Measurements from ENCODE around the gene CLK3. TPM values are rescaled to one million over a fixed set of nuclear protein-coding genes. Genes with fewer than 3 reads are reported as not detected.

CLK3 gene
- total and polyA plus RNA-seq, 8 donors = 47.6 to 226 (median 93.2) TPM

DNA sequence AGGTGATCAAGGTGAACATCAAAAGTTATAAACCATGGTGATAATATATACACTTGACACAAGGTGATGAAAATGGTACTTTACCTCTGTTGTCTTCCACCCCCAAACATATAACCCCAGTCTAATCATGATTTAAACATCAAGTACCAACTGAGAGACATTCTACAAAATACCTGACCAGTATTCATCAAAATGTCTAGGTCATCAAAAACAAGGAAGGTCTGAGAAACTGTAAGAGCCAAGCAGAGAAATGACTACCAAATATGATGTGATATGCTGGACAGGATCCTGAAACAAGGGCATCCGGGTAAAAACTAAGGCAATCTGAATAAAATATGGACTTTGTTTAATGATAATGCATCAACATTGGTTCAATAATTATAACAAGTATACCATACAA is 52.3 kb downstream of the CLK3 start:
- Histone ChIP-seq H3K4me3 (no peak overlapping the region), H3K36me3 (peaks cover 13 to 53% (median 49%) of the 10 kb centered on the region in 4 donors), H3K27me3 (no peaks in the 10 kb centered on the region), H3K9me3 (no peaks in the 10 kb centered on the region), H3K27ac (no peak overlapping the region), H3K4me1 (peaks cover 22 to 39% (median 23%) of the 10 kb centered on the region in 4 donors)
- intact Hi-C loops (cut with DNase I; ENCODE audit: low total_unique reads) = no loop called here
- DNase-seq = no peak
- TF ChIP-seq, protein P1, sequence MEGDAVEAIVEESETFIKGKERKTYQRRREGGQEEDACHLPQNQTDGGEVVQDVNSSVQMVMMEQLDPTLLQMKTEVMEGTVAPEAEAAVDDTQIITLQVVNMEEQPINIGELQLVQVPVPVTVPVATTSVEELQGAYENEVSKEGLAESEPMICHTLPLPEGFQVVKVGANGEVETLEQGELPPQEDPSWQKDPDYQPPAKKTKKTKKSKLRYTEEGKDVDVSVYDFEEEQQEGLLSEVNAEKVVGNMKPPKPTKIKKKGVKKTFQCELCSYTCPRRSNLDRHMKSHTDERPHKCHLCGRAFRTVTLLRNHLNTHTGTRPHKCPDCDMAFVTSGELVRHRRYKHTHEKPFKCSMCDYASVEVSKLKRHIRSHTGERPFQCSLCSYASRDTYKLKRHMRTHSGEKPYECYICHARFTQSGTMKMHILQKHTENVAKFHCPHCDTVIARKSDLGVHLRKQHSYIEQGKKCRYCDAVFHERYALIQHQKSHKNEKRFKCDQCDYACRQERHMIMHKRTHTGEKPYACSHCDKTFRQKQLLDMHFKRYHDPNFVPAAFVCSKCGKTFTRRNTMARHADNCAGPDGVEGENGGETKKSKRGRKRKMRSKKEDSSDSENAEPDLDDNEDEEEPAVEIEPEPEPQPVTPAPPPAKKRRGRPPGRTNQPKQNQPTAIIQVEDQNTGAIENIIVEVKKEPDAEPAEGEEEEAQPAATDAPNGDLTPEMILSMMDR (IDR thresholded peaks at IDR 0.05) = no peak
- TF ChIP-seq POLR2A (IDR thresholded peaks at IDR 0.05) (no peak), EP300 (IDR thresholded peaks at IDR 0.05) (no peak), POLR2AphosphoS5 (IDR thresholded peaks at IDR 0.05) (no peak)
- WGBS, 5 donors = 78 to 87% (median 82%) methylated on average over 1 of the region's 1 CpG

DNA sequence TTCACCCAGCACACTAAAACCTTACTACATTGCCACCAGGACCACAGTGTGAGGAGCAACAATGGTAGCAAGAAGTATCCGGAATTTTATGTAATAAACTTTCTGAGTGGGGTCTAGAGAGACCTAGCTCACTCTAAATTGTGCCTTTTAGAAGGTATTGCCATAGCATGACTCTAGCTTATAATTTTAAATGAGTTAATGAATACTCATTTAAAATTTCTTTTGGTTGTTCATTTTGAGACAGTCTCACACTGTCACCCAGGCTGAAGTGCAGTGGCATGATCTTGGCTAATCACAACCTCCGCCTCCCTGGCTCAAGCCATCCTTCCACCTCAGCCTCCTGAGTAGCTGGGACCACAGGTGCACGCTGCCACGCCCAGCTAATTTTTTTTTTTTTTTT is 54.0 kb downstream of the CLK3 start:
- Histone ChIP-seq H3K4me3 (no peak overlapping the region), H3K27ac (no peak overlapping the region), H3K4me1 (peaks cover 6 to 23% (median 8%) of the 10 kb centered on the region in 4 donors), H3K36me3 (peaks cover 20 to 69% (median 64%) of the 10 kb centered on the region in 4 donors), H3K27me3 (no peaks in the 10 kb centered on the region), H3K9me3 (no peaks in the 10 kb centered on the region)
- intact Hi-C loops (cut with DNase I; ENCODE audit: low total_unique reads) = no loop called here
- WGBS, 5 donors = 87 to 94% (median 92%) methylated on average over 4 of the region's 4 CpGs
- TF ChIP-seq EP300 (IDR thresholded peaks at IDR 0.05) (no peak), POLR2AphosphoS5 (IDR thresholded peaks at IDR 0.05) (no peak), POLR2A (IDR thresholded peaks at IDR 0.05) (no peak)
- TF ChIP-seq, protein P1 (IDR thresholded peaks at IDR 0.05) = no peak
- no peak for DNase-seq

DNA sequence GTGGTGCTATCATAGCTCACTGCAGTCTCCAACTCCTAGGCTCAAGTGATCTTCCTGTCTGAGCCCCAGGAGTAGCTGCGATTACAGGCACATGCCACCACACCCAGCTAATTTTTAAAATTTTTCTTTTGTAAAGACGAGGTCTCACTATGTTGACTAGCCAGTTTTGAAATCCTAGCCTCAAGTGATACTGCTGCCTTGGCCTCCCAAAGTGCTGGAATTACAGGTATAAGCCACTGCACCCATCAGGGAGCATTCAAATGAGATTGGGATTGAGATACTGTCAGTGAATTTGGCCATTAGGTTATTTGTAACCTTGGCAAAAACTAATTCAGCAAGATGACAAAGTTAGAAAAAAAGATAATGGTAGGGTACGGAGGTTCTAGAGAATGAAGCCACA is 58.5 kb downstream of the CLK3 start:
- no peak for TF ChIP-seq POLR2A (IDR thresholded peaks at IDR 0.05)
- TF ChIP-seq EP300 (IDR thresholded peaks at IDR 0.05) = no peak
- TF ChIP-seq, protein P1 (IDR thresholded peaks at IDR 0.05) = no peak
- no peak for TF ChIP-seq POLR2AphosphoS5 (IDR thresholded peaks at IDR 0.05)
- Histone ChIP-seq H3K4me1 (peaks cover 0 to 8% (median 0%) of the 10 kb centered on the region in 4 donors), H3K27me3 (no peaks in the 10 kb centered on the region), H3K4me3 (no peak overlapping the region), H3K9me3 (no peaks in the 10 kb centered on the region), H3K27ac (no peak overlapping the region), H3K36me3 (peaks cover 16 to 56% (median 52%) of the 10 kb centered on the region in 4 donors)
- 84 to 91% (median 88%) methylated on average over 3 of the region's 3 CpGs for WGBS, 5 donors
- intact Hi-C loops (cut with DNase I; ENCODE audit: low total_unique reads) = no loop called here
- no peak for DNase-seq

DNA sequence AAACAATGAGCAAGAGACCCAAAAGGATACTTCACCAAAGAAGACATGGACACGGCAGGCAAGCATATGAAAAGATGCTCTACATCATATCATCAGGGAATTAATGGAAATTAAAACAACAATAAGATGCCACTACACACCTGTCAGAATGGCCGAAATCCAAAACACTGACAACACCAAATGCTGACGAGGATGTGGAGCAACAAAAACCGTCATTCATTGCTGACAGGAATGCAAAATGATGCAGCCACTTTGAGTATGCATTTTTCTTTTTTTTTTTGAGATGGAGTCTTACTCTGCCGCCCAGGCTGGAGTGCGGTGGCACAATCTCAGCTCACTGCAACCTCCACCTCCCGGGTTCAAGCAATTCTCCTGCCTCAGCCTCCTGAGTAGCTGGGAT is 61.2 kb downstream of the CLK3 start:
- Histone ChIP-seq H3K27me3 (no peaks in the 10 kb centered on the region), H3K9me3 (no peaks in the 10 kb centered on the region), H3K4me3 (no peak overlapping the region), H3K27ac (no peak overlapping the region), H3K4me1 (peaks cover 0 to 8% (median 0%) of the 10 kb centered on the region in 4 donors), H3K36me3 (peaks cover 7 to 30% (median 29%) of the 10 kb centered on the region in 4 donors)
- intact Hi-C loops (cut with DNase I; ENCODE audit: low total_unique reads) = no loop called here
- WGBS, 5 donors = 87 to 96% (median 95%) methylated on average over 7 of the region's 7 CpGs
- no peak for DNase-seq
- TF ChIP-seq EP300 (IDR thresholded peaks at IDR 0.05) (no peak), POLR2A (IDR thresholded peaks at IDR 0.05) (no peak), POLR2AphosphoS5 (IDR thresholded peaks at IDR 0.05) (no peak)
- TF ChIP-seq, protein P1 (IDR thresholded peaks at IDR 0.05) = no peak

Other genes starting within 250 kb of the CLK3 start
- gene CYP11A1, start 248.2 kb upstream of the CLK3 start, total RNA-seq = 1 to 10 TPM in 1 of 5 donors, not detected in 4; 3.9 TPM
- gene CYP11A1, start 248.2 kb upstream of the CLK3 start, polyA plus RNA-seq = 10 to 100 TPM in 1 of 3 donors, 1 to 10 TPM in 2; 2.5 to 10.2 (median 4.5) TPM
- 1 to 10 TPM in 3 of 5 donors, not detected in 2; 1.3 to 2.9 (median 2.5) TPM for gene SEMA7A, start 181.9 kb upstream of the CLK3 start, total RNA-seq
- 1 to 10 TPM in 2 of 3 donors, under 1 TPM in 1; 0.31 to 3.5 (median 1.7) TPM for gene SEMA7A, start 181.9 kb upstream of the CLK3 start, polyA plus RNA-seq
- gene UBL7, start 154.7 kb upstream of the CLK3 start, total RNA-seq = 100 to 1,000 TPM in 1 of 5 donors, 10 to 100 TPM in 3, 1 to 10 TPM in 1; 2.0 to 131 (median 31.2) TPM
- 10 to 100 TPM; 33.0 to 46.3 (median 38.5) TPM for gene UBL7, start 154.7 kb upstream of the CLK3 start, polyA plus RNA-seq
- 10 to 100 TPM in 1 of 5 donors, 1 to 10 TPM in 4; 2.9 to 25.2 (median 6.2) TPM for gene ARID3B, start 74.6 kb upstream of the CLK3 start, total RNA-seq
- gene ARID3B, start 74.6 kb upstream of the CLK3 start, polyA plus RNA-seq = 1 to 10 TPM; 2.2 to 4.6 (median 3.8) TPM
- 10 to 100 TPM; 12.1 to 42.6 (median 17.4) TPM for gene EDC3, start 80.2 kb downstream of the CLK3 start, total RNA-seq
- 10 to 100 TPM in 2 of 3 donors, 1 to 10 TPM in 1; 8.8 to 10.5 (median 10.2) TPM for gene EDC3, start 80.2 kb downstream of the CLK3 start, polyA plus RNA-seq
- under 1 TPM in 3 of 5 donors, not detected in 2; 0.37 to 0.58 (median 0.43) TPM for gene CYP1A1, start 109.7 kb downstream of the CLK3 start, total RNA-seq
- gene CYP1A1, start 109.7 kb downstream of the CLK3 start, polyA plus RNA-seq = under 1 TPM in 1 of 3 donors, not detected in 2; 0.20 TPM
- not detected for gene CYP1A2, start 133.0 kb downstream of the CLK3 start, total RNA-seq
- gene CYP1A2, start 133.0 kb downstream of the CLK3 start, polyA plus RNA-seq = not detected
- 10 to 100 TPM; 15.2 to 61.0 (median 20.7) TPM for gene CSK, start 166.2 kb downstream of the CLK3 start, total RNA-seq
- 10 to 100 TPM; 21.8 to 33.4 (median 26.2) TPM for gene CSK, start 166.2 kb downstream of the CLK3 start, polyA plus RNA-seq
- gene LMAN1L, start 197.0 kb downstream of the CLK3 start, total RNA-seq = 10 to 100 TPM in 1 of 5 donors, 1 to 10 TPM in 1, not detected in 3; 5.9 to 83.5 TPM
- not detected for gene LMAN1L, start 197.0 kb downstream of the CLK3 start, polyA plus RNA-seq
- gene CPLX3, start 210.8 kb downstream of the CLK3 start, total RNA-seq = 10 to 100 TPM in 2 of 5 donors, not detected in 3; 37.5 to 57.8 TPM
- gene CPLX3, start 210.8 kb downstream of the CLK3 start, polyA plus RNA-seq = 1 to 10 TPM in 1 of 3 donors, under 1 TPM in 1, not detected in 1; 0.61 to 1.4 TPM
- gene ULK3, start 227.3 kb downstream of the CLK3 start, total RNA-seq = 100 to 1,000 TPM in 2 of 5 donors, 10 to 100 TPM in 3; 25.0 to 251 (median 50.7) TPM
- 10 to 100 TPM; 19.4 to 42.4 (median 24.0) TPM for gene ULK3, start 227.3 kb downstream of the CLK3 start, polyA plus RNA-seq